NCI-H524 (cell line): ENCODE data around the gene C1orf159.

Source experiments
- DNase-seq, 2 experiments: peaks; one replicate each; lab custom pipeline; 2025; lab: John Stamatoyannopoulos, UW

The C1orf159 gene

GRCh38 chr1:1053682-1054081 is 62.2 kb downstream of the C1orf159 start:
- DNase-seq: no peak

GRCh38 chr1:1053022-1053421 is 62.9 kb downstream of the C1orf159 start:
- DNase-seq: no peak

GRCh38 chr1:1052003-1052840 is 63.7 kb downstream of the C1orf159 start:
- DNase-seq: no peak

GRCh38 chr1:1051127-1051810 is 64.6 kb downstream of the C1orf159 start:
- DNase-seq: peak in 1 of 2 experiments; percentile 37

GRCh38 chr1:1050577-1051052 is 65.3 kb downstream of the C1orf159 start:
- no peak for DNase-seq

GRCh38 chr1:1049318-1050165 is 66.3 kb downstream of the C1orf159 start:
- DNase-seq: no peak

GRCh38 chr1:1048765-1049164 is 67.1 kb downstream of the C1orf159 start:
- DNase-seq: no peak

- no peak for DNase-seq
These were observed 67.9 kb downstream of the C1orf159 start for GRCh38 chr1:1047963-1048362.

GRCh38 chr1:1047407-1047806 is 68.5 kb downstream of the C1orf159 start:
- no peak for DNase-seq

GRCh38 chr1:1046767-1047166 is 69.1 kb downstream of the C1orf159 start:
- DNase-seq: no peak

GRCh38 chr1:1046243-1046642 is 69.6 kb downstream of the C1orf159 start:
- DNase-seq: no peak

GRCh38 chr1:1045129-1045528 is 70.8 kb downstream of the C1orf159 start:
- DNase-seq: no peak

- no peak for DNase-seq
These were observed 71.3 kb downstream of the C1orf159 start for GRCh38 chr1:1044455-1045078.

- no peak for DNase-seq
These were observed 72.0 kb downstream of the C1orf159 start for GRCh38 chr1:1043921-1044320.

- DNase-seq: no peak
These were observed 72.5 kb downstream of the C1orf159 start for GRCh38 chr1:1043411-1043810.

GRCh38 chr1:1042835-1043234 is 73.1 kb downstream of the C1orf159 start:
- no peak for DNase-seq

- no peak for DNase-seq
These were observed 74.0 kb downstream of the C1orf159 start for GRCh38 chr1:1041873-1042272.

GRCh38 chr1:1041092-1041523 is 74.8 kb downstream of the C1orf159 start:
- no peak for DNase-seq

- peak in 1 of 2 experiments; percentile 40 for DNase-seq
These were observed 75.6 kb downstream of the C1orf159 start for GRCh38 chr1:1040004-1040991.

GRCh38 chr1:1039145-1039910 is 76.6 kb downstream of the C1orf159 start:
- DNase-seq: no peak
